Measurements from ENCODE around the gene SH3BP4.

The SH3BP4 gene

DNA sequence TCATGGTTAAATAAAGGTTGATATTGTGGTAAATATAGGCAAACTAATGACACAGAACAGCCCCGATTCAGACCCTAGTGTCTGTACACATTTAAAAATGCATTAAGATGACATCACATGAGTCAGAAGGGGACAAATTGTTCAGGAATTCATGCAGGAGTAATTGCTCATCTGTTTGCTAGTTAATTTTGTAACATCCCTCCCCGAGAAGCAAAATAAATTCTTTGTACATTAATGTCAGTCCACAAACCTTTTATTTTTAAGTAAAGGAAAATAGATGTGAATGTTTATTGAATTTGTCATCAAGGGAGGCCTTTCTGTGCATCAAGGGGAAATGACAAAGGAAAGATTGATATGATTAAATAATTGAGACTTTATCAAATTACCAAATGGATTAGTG is 69.9 kb downstream of the SH3BP4 start:
- no peak for DNase-seq

DNA sequence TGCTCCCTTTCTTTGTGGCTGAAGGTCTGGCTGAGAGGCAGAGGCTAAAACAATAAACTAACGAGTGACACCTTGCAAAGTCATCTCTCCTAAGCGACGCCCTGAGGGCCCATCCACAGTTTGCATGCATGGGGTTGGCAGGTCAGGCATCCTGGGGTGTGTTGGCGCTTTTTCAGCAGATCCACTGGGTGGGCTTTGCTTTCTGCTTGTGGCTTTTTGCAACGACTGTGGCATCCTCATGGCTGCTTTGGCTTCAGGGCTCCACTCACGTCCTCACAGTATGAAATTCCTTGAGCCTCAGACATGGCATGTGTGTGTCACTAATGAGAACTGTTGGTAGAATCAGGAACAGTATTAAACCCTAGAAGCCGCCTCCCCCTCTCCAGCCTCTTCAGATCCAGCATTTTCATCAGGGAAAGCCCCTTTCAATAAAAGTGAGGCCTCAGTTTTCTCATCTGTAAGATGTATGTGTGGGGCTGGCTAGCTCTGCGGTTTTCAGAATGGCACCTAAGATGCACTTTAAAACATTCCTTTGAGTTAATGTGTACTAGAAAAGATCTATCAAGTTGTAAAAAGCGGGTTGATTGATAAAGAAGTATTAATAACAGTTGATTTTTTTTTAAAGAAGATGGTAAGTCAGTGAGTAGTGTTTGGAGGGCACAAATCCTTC is 72.5 kb downstream of the SH3BP4 start:
- no peak for DNase-seq

DNA sequence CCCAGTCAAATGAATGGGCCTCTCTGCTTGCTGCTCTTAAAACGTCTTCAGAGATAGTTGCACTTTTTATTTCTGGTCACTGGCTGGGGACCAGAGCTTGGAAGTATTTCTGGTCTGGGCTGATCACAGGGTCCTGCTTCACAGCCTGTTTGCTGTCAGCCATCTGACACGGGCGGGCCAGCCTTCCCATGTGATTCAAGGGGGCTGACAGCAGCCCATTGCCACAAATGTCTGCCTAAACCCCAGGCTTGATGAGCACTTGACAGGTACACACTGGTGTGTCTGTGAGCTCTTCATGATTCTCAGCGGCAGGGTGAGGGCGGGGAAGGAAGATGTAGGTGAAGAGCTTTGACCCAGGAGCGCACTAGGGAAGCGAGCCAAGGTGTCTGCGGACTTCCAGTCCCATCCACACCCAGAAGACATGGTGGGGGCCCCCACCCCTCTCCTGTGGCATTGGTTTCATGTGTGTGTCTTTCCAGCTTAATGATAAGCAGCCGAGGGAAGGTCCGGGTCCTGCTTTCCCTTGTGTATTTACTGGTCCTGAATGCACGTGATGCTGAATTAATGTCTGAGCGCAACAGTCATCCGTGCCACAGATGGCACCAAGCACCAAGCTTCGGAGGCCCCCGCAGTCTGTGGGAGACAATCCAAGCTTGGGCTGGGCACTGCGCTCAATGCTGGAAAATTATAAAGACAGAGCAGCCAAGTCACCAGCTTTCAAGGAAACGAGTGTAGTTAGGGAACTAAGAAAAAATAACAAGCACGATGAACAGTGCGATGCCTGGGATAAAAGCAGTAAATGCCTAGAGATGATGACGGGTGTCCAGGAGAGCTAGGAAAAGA is 73.3 kb downstream of the SH3BP4 start:
- DNase-seq = no peak

DNA sequence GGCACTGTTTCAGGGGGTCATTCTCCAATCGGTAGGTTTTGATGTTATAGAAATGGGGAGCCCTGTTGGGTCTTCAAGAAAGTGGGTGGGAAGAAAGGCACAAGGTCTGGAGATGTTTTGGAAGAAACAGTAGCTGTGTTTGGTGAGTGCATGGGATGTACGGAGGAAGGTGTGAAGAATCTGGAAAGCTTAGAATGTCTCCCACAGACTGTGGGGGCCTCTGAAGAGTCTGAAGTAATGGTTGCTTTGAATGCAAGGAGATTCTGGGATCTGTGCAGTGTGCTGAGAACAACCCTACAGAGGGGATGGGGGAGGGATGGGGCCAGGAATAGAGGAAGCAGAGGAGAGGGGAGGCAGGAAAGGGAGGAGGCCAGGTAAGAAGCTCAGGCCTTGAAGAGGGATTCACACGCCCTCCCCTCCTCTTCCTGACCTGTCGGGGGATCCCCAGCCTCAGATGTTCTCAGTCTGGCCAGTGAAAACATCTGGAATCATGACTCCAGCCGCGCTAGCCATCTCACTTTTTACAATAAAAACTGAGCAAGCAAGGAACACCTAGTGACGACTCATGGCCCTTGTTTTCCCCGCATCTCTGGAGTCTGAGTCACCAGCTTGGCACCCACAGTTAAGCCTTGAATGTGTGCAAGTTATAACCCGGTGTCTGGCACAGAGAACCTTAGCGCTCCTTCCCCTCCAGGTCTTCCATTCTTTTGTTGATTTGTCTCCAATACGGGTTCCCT is 74.2 kb downstream of the SH3BP4 start:
- no peak for DNase-seq

GRCh38 chr2:235026649-235027557 is 75.1 kb downstream of the SH3BP4 start:
- no peak for DNase-seq

DNA sequence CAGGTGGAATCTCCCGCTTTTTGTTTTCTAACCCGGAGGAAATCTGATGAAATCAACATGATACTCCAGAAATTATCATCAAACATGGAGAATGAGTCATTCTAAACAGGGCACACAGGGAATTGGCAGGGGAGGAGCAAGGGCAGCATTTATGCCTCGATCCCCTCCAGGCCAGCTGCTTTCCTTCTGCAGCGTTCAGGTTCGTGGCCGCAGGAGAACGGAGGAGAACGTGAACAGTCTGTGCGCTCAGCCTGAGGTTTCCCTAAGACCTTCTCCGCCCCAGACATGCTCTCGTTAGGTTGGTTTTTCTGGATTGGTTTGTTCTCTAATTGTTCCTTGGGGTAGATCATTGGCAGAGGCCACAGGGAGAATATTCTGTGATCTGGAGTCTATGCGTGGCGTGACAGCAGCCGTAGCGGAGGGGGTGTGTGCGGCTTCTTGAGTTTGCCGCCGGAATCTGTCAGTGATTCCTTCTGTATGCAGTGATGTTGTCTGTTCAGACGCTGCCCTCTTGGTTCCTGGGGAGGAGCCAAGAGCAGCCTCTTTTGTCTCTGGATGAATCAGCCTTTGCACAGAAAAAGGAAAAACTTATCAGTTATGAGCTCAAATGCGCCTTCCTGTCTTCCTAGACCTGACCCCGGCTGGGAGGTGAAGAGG is 75.9 kb downstream of the SH3BP4 start:
- DNase-seq = no peak

- DNase-seq = no peak
These were observed 76.8 kb downstream of the SH3BP4 start for GRCh38 chr2:235028646-235029045.

GRCh38 chr2:235029054-235029453 is 77.2 kb downstream of the SH3BP4 start:
- no peak for DNase-seq

- DNase-seq = no peak
These were observed 78.3 kb downstream of the SH3BP4 start for GRCh38 chr2:235030126-235030525.

DNA sequence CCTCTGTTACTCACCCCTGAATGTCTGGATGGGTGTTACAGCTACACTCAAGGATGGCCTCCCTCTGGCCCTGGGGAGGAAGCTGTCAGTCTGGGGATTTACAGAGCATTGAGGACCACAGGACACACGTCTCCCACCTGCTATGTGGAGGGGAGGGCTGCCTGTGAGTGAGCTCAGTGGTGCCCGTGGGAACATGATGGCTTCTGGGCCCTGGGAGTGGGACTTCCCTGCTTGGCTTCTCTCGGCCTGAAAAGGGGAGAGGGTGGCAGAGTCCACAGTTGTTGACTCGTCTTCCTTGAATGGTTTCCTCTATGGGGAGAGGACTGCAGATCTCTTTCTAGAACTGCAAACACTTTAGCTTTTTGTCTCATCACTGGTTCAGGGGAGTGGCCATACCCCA is 79.1 kb downstream of the SH3BP4 start:
- DNase-seq = no peak

DNA sequence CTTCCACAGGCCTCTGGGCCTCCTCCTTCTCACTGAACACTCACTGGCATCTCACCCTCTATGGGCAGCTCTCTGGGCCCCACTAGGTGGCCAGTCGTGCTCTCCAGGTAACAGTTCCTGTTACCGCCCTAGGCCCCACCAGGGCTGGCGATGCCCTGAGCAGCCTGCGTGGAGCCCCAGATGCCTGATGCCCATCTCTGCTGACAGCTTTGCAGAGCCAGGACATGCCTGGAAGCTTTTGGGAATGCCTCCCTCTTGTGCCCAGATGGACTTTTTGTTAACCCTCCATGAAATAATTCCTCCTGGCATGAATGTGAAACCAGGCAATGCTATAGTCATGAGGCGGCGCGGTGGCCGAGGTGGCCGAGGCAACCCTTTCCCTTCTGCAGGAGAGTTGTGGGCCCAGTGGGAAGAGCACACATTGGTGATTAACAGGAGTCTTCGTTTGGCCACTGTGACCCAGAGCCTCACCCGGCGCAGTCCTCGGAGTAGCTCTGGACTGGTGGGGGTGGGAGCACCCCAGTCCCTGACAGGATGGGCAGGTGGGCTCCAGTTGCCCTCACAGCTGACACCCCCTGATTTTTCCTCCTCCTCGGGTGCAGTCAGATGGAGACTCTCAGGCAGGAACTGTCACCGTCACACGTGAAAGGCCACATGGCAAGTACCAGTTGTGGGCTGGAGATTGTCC is 80.0 kb downstream of the SH3BP4 start:
- no peak for DNase-seq

GRCh38 chr2:235032466-235032865 is 80.6 kb downstream of the SH3BP4 start:
- DNase-seq = no peak

- no peak for DNase-seq
These were observed 81.1 kb downstream of the SH3BP4 start for GRCh38 chr2:235032949-235033348.

DNA sequence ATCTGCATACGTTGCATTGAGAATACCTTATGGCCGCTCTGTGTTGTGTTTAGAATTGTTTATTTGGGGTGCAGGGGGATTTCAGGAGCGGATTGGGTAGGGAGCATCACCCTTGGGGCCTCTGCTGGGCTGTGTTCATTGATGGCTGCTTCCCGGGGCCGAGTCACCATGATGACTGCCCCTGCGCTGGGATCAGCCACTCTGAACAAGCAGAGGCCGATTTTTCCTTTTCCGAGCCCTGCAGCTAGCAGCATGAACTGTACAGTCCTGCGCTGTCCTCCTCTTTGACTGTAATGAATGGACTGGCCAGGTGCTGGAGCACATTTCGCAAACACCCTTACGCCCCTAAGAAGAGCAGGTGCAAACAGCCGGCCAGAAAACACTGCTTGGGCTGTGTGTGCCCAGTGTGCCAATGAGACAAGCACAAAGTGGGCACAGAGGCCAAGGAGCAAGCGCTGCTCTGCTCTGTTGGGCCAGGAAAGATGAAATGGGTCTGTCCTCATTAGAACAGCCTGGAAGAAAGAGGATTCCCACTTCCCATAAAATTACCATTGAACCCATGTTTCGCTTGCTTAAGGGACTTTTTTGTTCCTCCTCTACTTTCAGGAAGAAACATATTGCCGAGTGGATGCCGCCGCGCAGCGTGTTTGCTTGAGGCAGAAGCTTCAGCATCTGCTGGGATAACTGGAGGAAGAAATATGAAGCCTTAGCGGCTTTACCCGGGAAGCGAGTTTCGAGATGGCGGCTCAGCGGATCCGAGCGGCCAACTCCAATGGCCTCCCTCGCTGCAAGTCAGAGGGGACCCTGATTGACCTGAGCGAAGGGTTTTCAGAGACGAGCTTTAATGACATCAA is 82.7 kb downstream of the SH3BP4 start:
- no peak for DNase-seq

DNA sequence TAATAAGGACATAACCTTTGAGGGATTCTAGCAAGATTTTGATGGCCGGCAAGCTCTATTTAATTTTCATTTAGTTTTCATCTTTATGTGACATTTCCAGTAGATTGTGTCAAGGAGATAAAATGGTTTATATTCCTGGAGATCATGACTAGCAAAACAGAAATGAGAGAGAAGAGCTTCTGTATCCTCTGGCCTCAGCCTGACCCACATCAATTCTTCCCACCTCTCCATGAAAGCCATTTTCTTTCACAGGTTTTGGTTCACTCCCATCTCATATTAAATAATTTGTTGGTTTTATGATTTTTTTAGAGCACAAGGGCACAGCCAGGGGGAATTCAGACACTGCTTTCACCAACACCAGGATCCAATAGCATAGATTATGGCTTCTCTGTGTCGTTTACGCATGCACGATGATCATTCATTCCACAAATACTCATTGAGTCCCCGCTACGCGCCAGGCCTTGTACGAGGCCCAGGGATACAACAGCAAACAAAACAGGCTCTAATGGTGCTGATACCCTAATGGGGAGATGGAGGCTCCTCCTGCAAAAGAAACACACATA is 85.9 kb downstream of the SH3BP4 start:
- no peak for DNase-seq

DNA sequence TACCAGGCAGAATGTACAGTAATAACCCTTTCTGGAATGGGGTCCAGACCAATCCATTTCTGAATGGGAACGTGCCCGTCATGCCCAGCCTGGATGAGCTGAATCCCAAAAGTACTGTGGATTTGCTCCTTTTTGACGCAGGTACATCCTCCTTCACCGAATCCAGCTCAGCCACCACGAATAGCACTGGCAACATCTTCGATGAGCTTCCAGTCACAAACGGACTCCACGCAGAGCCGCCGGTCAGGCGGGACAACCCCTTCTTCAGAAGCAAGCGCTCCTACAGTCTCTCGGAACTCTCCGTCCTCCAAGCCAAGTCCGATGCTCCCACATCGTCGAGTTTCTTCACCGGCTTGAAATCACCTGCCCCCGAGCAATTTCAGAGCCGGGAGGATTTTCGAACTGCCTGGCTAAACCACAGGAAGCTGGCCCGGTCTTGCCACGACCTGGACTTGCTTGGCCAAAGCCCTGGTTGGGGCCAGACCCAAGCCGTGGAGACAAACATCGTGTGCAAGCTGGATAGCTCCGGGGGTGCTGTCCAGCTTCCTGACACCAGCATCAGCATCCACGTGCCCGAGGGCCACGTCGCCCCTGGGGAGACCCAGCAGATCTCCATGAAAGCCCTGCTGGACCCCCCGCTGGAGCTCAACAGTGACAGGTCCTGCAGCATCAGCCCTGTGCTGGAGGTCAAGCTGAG is 89.6 kb downstream of the SH3BP4 start:
- DNase-seq = no peak

DNA sequence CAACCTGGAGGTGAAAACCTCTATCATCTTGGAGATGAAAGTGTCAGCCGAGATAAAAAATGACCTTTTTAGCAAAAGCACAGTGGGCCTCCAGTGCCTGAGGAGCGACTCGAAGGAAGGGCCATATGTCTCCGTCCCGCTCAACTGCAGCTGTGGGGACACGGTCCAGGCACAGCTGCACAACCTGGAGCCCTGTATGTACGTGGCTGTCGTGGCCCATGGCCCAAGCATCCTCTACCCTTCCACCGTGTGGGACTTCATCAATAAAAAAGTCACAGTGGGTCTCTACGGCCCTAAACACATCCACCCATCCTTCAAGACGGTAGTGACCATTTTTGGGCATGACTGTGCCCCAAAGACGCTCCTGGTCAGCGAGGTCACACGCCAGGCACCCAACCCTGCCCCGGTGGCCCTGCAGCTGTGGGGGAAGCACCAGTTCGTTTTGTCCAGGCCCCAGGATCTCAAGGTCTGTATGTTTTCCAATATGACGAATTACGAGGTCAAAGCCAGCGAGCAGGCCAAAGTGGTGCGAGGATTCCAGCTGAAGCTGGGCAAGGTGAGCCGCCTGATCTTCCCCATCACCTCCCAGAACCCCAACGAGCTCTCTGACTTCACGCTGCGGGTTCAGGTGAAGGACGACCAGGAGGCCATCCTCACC is 90.2 kb downstream of the SH3BP4 start:
- no peak for DNase-seq

DNA sequence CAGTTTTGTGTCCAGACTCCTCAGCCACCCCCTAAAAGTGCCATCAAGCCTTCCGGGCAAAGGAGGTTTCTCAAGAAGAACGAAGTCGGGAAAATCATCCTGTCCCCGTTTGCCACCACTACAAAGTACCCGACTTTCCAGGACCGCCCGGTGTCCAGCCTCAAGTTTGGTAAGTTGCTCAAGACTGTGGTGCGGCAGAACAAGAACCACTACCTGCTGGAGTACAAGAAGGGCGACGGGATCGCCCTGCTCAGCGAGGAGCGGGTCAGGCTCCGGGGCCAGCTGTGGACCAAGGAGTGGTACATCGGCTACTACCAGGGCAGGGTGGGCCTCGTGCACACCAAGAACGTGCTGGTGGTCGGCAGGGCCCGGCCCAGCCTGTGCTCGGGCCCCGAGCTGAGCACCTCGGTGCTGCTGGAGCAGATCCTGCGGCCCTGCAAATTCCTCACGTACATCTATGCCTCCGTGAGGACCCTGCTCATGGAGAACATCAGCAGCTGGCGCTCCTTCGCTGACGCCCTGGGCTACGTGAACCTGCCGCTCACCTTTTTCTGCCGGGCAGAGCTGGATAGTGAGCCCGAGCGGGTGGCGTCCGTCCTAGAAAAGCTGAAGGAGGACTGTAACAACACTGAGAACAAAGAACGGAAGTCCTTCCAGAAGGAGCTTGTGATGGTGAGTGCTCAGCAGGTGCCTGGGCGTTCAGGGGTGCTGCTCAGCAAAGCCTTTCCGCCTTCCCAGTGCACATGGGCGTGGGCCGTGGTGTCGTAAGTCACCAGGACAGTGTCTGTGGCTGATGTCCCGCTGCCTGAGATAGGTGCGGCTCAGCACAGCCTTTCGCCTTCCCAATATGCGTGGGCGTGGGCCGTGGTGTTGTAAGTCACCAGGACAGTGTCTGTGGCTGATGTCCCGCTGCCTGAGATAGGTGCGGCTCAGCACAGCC is 91.0 kb downstream of the SH3BP4 start:
- DNase-seq = no peak

Measured in CD4-positive, alpha-beta T cell treated with Interleukin-10 for 1 hour (primary cell).